Fibroblast of upper back skin (primary cell): ENCODE measurements around the gene AKNA.
A peak's percentile ranks its signal among the peaks of the same experiment; 100 is the strongest.

Experiments used
- DNase-seq: peaks from one replicate; pipeline ENCODE4 v3.0.0-alpha.2; 2013

AKNA gene

GRCh38 chr9:114300846-114301797 is 86.7 kb downstream of the AKNA start:
- no peak for DNase-seq

- no peak for DNase-seq
Measured at GRCh38 chr9:114300153-114300845, 87.5 kb downstream of the AKNA start.

GRCh38 chr9:114299286-114300152 is 88.3 kb downstream of the AKNA start:
- DNase-seq, result no peak

- no peak for DNase-seq
Measured at GRCh38 chr9:114296338-114296737, 91.4 kb downstream of the AKNA start.

GRCh38 chr9:114294664-114295063 is 93.1 kb downstream of the AKNA start:
- no peak for DNase-seq

- DNase-seq, result no peak
Measured at GRCh38 chr9:114291886-114292590, 95.7 kb downstream of the AKNA start.

GRCh38 chr9:114291064-114291474 is 96.7 kb downstream of the AKNA start:
- peak; percentile 72 for DNase-seq

- no peak for DNase-seq
Measured at GRCh38 chr9:114290561-114290986, 97.2 kb downstream of the AKNA start.

- DNase-seq, result no peak
Measured at GRCh38 chr9:114289571-114290481, 98.0 kb downstream of the AKNA start.

- no peak for DNase-seq
Measured at GRCh38 chr9:114289106-114289505, 98.7 kb downstream of the AKNA start.

- DNase-seq, result peak; percentile 82
Measured at GRCh38 chr9:114288193-114289091, 99.3 kb downstream of the AKNA start.

GRCh38 chr9:114287763-114288192 is 100.0 kb downstream of the AKNA start:
- DNase-seq, result no peak

- DNase-seq, result peak; percentile 25
Measured at GRCh38 chr9:114287001-114287762, 100.6 kb downstream of the AKNA start.

GRCh38 chr9:114286146-114286679 is 101.6 kb downstream of the AKNA start:
- no peak for DNase-seq

GRCh38 chr9:114285166-114285867 is 102.5 kb downstream of the AKNA start:
- DNase-seq, result peak; percentile 96

GRCh38 chr9:114284316-114285060 is 103.3 kb downstream of the AKNA start:
- DNase-seq, result no peak
